ENCODE results near the gene CARD14.
A peak's percentile ranks its signal among the peaks of the same experiment; 100 is the strongest.

CARD14 gene

DNA sequence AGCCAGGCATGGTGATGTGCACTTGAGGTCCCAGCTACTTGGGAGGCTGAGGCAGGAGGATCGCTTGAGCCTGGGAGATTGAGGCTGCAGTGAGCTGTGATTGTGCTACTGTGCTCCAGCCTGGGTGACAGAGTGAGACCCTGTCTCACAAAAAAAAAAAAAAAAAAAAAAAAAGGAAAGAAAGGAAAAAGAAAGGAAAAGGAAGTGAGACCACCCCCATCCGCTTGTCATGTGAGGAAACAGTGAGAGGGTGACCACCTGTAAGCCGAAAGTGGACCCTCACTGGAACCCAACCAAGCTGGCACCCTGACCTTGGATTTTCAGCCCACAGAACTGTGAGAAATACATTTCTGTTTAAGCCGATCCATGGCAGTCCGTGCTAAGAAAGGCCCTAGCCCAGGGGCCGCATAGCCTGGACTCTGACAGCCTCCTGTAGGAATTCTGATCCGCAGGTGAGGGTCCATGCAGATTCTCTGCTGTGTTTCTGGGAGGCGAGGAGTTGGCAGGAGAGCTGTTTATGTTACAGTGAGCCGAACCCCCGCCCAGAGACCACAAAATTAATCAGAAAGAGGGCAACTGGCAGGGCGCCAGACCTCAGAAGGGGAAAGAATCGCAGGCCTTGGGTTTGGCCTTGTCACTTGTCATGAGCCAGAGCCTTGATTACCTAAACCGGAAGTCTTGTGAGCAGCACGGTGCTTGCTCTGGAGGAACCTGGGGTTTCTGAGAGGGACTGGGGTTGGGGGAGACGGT is 49.4 kb downstream of the CARD14 start:
- TF ChIP-seq, protein P1, sequence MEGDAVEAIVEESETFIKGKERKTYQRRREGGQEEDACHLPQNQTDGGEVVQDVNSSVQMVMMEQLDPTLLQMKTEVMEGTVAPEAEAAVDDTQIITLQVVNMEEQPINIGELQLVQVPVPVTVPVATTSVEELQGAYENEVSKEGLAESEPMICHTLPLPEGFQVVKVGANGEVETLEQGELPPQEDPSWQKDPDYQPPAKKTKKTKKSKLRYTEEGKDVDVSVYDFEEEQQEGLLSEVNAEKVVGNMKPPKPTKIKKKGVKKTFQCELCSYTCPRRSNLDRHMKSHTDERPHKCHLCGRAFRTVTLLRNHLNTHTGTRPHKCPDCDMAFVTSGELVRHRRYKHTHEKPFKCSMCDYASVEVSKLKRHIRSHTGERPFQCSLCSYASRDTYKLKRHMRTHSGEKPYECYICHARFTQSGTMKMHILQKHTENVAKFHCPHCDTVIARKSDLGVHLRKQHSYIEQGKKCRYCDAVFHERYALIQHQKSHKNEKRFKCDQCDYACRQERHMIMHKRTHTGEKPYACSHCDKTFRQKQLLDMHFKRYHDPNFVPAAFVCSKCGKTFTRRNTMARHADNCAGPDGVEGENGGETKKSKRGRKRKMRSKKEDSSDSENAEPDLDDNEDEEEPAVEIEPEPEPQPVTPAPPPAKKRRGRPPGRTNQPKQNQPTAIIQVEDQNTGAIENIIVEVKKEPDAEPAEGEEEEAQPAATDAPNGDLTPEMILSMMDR (conservative IDR thresholded peaks at IDR 0.05; ENCODE audit: low read depth, low read length) = no peak

DNA sequence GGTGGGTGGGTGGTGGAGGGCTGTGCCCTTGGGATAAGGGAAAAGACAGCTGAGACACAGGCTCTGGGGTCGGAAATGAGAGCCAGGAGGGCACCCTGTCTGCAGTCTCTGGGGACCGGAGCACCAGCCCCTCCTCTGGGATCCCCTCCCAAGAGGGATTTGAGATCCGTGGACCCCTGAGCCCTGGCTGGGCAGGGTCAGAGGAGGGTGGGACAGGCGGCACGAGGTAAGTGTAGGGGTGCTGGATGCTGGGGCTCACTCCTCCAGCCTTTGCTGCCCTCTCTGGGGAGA is 49.9 kb downstream of the CARD14 start:
- Histone ChIP-seq H3K27me3 (ENCODE audit: insufficient read depth, low read depth) (no peaks in the 10 kb centered on the region), H4K20me1 (ENCODE audit: insufficient read depth) (no peaks in the 10 kb centered on the region), H3K36me3 (ENCODE audit: insufficient read depth) (no peaks in the 10 kb centered on the region), H3K4me2 (peak overlapping the region; percentile 65), H3K27ac (peak overlapping the region; percentile 81), H3K4me3 (IDR thresholded peaks at IDR 0.05; ENCODE audit: insufficient read depth, low read depth, low read length) (no peak overlapping the region), H3K4me1 (ENCODE audit: low read depth, poor library complexity, severe bottlenecking) (peaks cover 14% of the 10 kb centered on the region), H3K79me2 (ENCODE audit: insufficient read depth, low read depth) (peaks cover 13% of the 10 kb centered on the region; the same call in 1 of the 2 replicates), H2AFZ (ENCODE audit: low read depth) (peak overlapping the region; percentile 39; the same call in 1 of the 2 replicates), H3K9ac (peak overlapping the region; percentile 91)
- TF ChIP-seq, protein P1 (conservative IDR thresholded peaks at IDR 0.05; ENCODE audit: low read depth, low read length) = no peak

More for the DNA sequence above, 49.4 kb downstream of the CARD14 start:
- no peaks in the 10 kb centered on the region for H3K27me3 ChIP-seq (ENCODE audit: insufficient read depth, low read depth)
- peak overlapping the region; percentile 65 for H3K4me2 ChIP-seq
- peak overlapping the region; percentile 91 for H3K9ac ChIP-seq
- no peaks in the 10 kb centered on the region for H4K20me1 ChIP-seq (ENCODE audit: insufficient read depth)
- no peak overlapping the region for H3K4me3 ChIP-seq (IDR thresholded peaks at IDR 0.05; ENCODE audit: insufficient read depth, low read depth, low read length)
- H3K36me3 ChIP-seq (ENCODE audit: insufficient read depth) = no peaks in the 10 kb centered on the region
- peak overlapping the region; percentile 81 for H3K27ac ChIP-seq
- H3K79me2 ChIP-seq (ENCODE audit: insufficient read depth, low read depth) = peaks cover 13% of the 10 kb centered on the region; the same call in 1 of the 2 replicates
- H3K4me1 ChIP-seq (ENCODE audit: low read depth, poor library complexity, severe bottlenecking) = peaks cover 14% of the 10 kb centered on the region
- no peak overlapping the region for H2AFZ ChIP-seq (ENCODE audit: low read depth)

DNA sequence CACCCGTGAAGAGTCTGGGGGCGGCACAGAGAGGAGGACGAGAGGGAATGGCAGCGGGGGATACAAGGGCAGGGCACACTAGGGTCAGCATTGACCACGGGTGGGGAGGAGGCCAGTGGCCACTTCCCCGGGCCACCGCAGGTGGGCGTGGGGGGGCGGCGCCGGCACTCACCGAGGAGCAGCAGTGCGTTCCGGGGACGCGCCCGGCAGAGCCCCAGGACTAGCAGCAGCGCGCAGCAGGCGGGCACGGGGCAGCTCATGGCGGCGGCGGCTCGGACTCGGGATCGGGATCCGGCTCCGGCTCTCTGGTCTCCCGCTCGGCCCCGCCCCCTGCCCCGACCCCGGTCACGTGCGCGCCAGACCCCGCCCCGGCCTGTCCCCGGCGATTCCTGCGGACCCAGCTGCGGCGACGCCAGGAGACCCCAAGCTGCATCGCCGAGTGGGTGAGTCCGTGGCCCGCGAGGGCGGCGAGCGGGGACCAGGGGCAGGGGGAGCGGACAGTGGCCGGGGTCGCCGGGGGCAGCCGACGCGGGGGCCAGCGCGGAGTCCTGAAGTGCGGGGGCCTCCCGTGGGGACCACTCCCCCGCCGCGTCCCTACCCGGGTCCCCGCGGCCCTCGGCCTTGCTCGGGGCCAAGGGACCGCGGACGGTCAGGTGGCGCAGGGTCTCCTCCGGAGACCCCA is 50.4 kb downstream of the CARD14 start, which contains the start of the genes SGSH and SLC26A11:
TSS of gene SGSH (minus strand) at position 280 of the 682 bp plus-strand sequence. CDS start at position 260, 20 bp downstream.
TSS of gene SLC26A11 (plus strand) at position 374 of the 682 bp plus-strand sequence. CDS start 1,134 bp downstream, outside the sequence.
- Histone ChIP-seq H3K36me3 (ENCODE audit: insufficient read depth) (no peaks in the 10 kb centered on the region), H2AFZ (ENCODE audit: low read depth) (peak within 1 kb of the TSS; percentile 39), H3K4me3 (IDR thresholded peaks at IDR 0.05; ENCODE audit: insufficient read depth, low read depth, low read length) (no peak within 1 kb of the TSS), H3K4me2 (peak within 1 kb of the TSS; percentile 65), H3K27me3 (ENCODE audit: insufficient read depth, low read depth) (no peaks in the 10 kb centered on the region), H3K4me1 (ENCODE audit: low read depth, poor library complexity, severe bottlenecking) (peaks cover 14% of the 10 kb centered on the region), H3K27ac (peak within 1 kb of the TSS; percentile 81), H4K20me1 (ENCODE audit: insufficient read depth) (no peaks in the 10 kb centered on the region), H3K9ac (peak within 1 kb of the TSS; percentile 91), H3K79me2 (ENCODE audit: insufficient read depth, low read depth) (peaks cover 13% of the 10 kb centered on the region; the same call in 1 of the 2 replicates)
- TF ChIP-seq, protein P1 (conservative IDR thresholded peaks at IDR 0.05; ENCODE audit: low read depth, low read length) = no peak

DNA sequence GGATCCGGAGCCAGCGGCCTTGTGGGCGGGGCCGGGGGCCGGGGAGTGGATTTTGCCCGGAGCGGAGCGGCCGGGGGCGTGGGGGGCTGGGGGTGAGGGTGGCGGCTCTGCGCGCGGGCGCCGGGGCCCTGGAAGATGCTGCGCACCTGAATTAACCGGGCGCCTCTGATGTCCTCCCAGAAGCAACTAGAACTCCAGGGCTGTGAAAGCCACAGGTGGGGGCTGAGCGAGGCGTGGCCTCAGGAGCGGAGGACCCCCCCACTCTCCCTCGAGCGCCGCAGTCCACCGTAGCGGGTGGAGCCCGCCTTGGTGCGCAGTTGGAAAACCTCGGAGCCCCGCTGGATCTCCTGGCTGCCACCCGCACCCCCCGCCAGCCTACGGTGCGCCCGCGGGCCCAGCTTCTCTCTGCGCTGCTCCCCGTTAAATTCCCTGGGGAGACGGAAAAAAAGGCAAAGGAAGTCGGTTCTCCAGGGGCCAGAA is 50.9 kb downstream of the CARD14 start:
- peak overlapping the region; percentile 53 for H3K4me2 ChIP-seq
- H4K20me1 ChIP-seq (ENCODE audit: insufficient read depth) = no peaks in the 10 kb centered on the region
- H3K36me3 ChIP-seq (ENCODE audit: insufficient read depth) = no peaks in the 10 kb centered on the region
- H3K27me3 ChIP-seq (ENCODE audit: insufficient read depth, low read depth) = no peaks in the 10 kb centered on the region
- peaks cover 13% of the 10 kb centered on the region; the same call in 1 of the 2 replicates for H3K79me2 ChIP-seq (ENCODE audit: insufficient read depth, low read depth)
- H3K27ac ChIP-seq = no peak overlapping the region
- H2AFZ ChIP-seq (ENCODE audit: low read depth) = peak overlapping the region; percentile 39
- peaks cover 14% of the 10 kb centered on the region for H3K4me1 ChIP-seq (ENCODE audit: low read depth, poor library complexity, severe bottlenecking)
- TF ChIP-seq, protein P1 (conservative IDR thresholded peaks at IDR 0.05; ENCODE audit: low read depth, low read length) = no peak
- peak overlapping the region; percentile 91; the same call in 1 of the 2 replicates for H3K9ac ChIP-seq
- H3K4me3 ChIP-seq (IDR thresholded peaks at IDR 0.05; ENCODE audit: insufficient read depth, low read depth, low read length) = no peak overlapping the region
